NT2/D1 (cell line): Measurements from ENCODE around the gene CDC14A.

Experiments used
- SUZ12 ChIP-seq: IDR thresholded peaks from 2 replicates; pipeline ENCODE4 v1.6.1; 2011; ENCODE audit not compliant: insufficient read length, insufficient read depth; ENCODE audit errors: extremely low read depth
- YY1 ChIP-seq: IDR thresholded peaks from 2 replicates; pipeline ENCODE4 v1.6.1; 2011; ENCODE audit not compliant: insufficient read length, insufficient read depth
- ZNF274 ChIP-seq: IDR thresholded peaks from 2 replicates; pipeline ENCODE4 v1.6.1; 2011; ENCODE audit warnings: mild to moderate bottlenecking, low read depth, low read length

DNA sequence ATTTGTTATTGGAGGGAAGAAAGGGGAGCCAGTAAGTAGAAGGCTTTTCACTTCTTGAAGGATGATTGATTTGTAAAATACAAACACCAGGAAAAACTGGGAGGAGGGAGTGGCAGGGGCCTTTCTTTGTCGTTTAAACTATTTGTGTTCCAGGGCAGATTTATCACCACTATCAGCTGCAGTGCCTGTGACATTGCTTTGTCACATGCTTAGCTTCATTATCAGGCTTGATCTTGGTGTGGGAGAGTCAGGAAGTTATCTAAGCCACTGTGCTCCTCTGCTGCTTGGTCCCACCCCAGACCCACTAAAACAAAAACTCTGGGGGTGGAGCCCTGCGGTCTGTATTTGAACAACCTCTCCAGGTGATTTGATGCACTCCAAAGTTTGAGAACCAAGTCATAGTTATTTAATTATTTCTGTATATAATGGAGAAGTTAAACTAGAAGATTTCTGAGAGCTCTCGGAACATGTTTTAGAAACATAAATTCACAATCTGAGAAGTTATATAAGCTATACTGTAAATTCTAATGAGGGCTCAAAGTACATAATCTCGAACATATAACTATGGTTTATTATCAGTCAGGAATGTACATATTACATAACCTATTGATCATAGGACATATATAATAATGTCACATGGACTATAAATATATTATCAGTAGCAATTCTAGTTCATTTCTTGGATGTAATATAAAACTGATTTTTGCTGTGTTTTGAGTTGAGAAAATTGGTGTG lies 87.9 kb downstream of the CDC14A start:
- TF ChIP-seq YY1 (no peak), ZNF274 (no peak), SUZ12 (no peak)
